IMR-90 (cell line): ENCODE results near the gene PTPRN2. TPM values are rescaled to one million over a fixed set of nuclear protein-coding genes. Genes with fewer than 3 reads are reported as not detected.

Source experiments
- ATAC-seq: fragments of 200-7000 bp; cut with Tn5 transposase; 2 replicates; pipeline ENCODE4 v1.9.1; 2020; ENCODE audit warnings: low read depth, mild to moderate bottlenecking, moderate library complexity
- BruUV-seq: library from RNA; stranded (reverse); fragments of 400-500 nt; replicated peaks from 2 replicates; lab custom pipeline; 2021; lab: Mats Ljungman, UMichigan
- CTCF ChIA-PET: fragments of 300-600 bp; formaldehyde crosslinking; extraction: SDS; loops from one replicate; lab custom pipeline; 2021; ENCODE audit warnings: antibody characterized with exemption; lab: Yijun Ruan, JAX
- POLR2A ChIA-PET: fragments of 300-600 bp; sonication (Branson Sonifier 250); formaldehyde crosslinking; loops from one replicate; lab custom pipeline; 2022; ENCODE audit warnings: antibody characterized with exemption; ENCODE audit not compliant: unreplicated experiment; lab: Charles Lee
- DNase-seq: peaks from one replicate; pipeline ENCODE4 v3.0.0; 2013
- H2AFZ ChIP-seq: replicated peaks from 2 replicates; pipeline ENCODE3; 2013; ENCODE audit warnings: low read length, mild to moderate bottlenecking; ENCODE audit not compliant: poor library complexity
- H2AK5ac ChIP-seq: 2 replicates; pipeline ENCODE4 v1.6.1; 2013; ENCODE audit warnings: low read depth, low read length, inconsistent platforms
- H2AK9ac ChIP-seq: replicated peaks from 2 replicates; pipeline ENCODE3; 2013; ENCODE audit warnings: mild to moderate bottlenecking, low read depth, low read length, moderate library complexity; ENCODE audit not compliant: poor library complexity
- H2BK120ac ChIP-seq: 2 replicates; pipeline ENCODE4 v1.6.1; 2013; ENCODE audit warnings: low read depth, low read length, inconsistent platforms
- H2BK15ac ChIP-seq: 3 replicates; pipeline ENCODE4 v1.6.1; 2013; ENCODE audit warnings: low read depth, low read length, inconsistent platforms
- H2BK20ac ChIP-seq: 2 replicates; pipeline ENCODE4 v1.6.1; 2013; ENCODE audit warnings: low read depth, mild to moderate bottlenecking, inconsistent platforms, low read length, moderate library complexity
- H2BK5ac ChIP-seq: 2 replicates; pipeline ENCODE4 v1.6.1; 2013; ENCODE audit warnings: mild to moderate bottlenecking, low read depth, low read length, inconsistent platforms; ENCODE audit not compliant: poor library complexity, severe bottlenecking
- H3K14ac ChIP-seq: replicated peaks from 2 replicates; pipeline ENCODE4 v1.6.1; 2013; ENCODE audit warnings: low read depth, low read length, inconsistent platforms
- H3K18ac ChIP-seq: 2 replicates; pipeline ENCODE4 v1.6.1; 2013; ENCODE audit warnings: low read depth, low read length, control low read depth
- H3K23ac ChIP-seq: 2 replicates; pipeline ENCODE4 v1.6.1; 2013; ENCODE audit warnings: low read depth, low read length, inconsistent platforms
- H3K27ac ChIP-seq: 2 replicates; pipeline ENCODE4 v1.5.1; 2013; ENCODE audit warnings: mild to moderate bottlenecking, control low read depth, low read length; ENCODE audit not compliant: insufficient read depth
- H3K27me3 ChIP-seq: 2 replicates; pipeline ENCODE4 v1.6.1; 2013; ENCODE audit warnings: low read length; ENCODE audit not compliant: control insufficient read depth, insufficient read depth
- H3K36me3 ChIP-seq: 2 replicates; pipeline ENCODE4 v1.6.1; 2013; ENCODE audit warnings: low read length, mixed read lengths; ENCODE audit not compliant: control insufficient read depth, insufficient read depth
- H3K4ac ChIP-seq: 2 replicates; pipeline ENCODE4 v1.6.1; 2013; ENCODE audit warnings: low read depth, low read length, inconsistent platforms
- H3K4me1 ChIP-seq: 2 replicates; pipeline ENCODE4 v1.6.1; 2013; ENCODE audit warnings: low read length, mixed read lengths; ENCODE audit not compliant: control insufficient read depth, insufficient read depth
- H3K4me2 ChIP-seq: 2 replicates; pipeline ENCODE4 v1.6.1; 2013; ENCODE audit warnings: low read depth, mild to moderate bottlenecking, control low read depth, low read length, moderate library complexity
- H3K4me3 ChIP-seq: 2 replicates; pipeline ENCODE4 v1.5.1; 2013; ENCODE audit warnings: low read depth, mild to moderate bottlenecking, control low read depth, low read length, moderate library complexity; ENCODE audit not compliant: insufficient read depth
- H3K56ac ChIP-seq: 2 replicates; pipeline ENCODE4 v1.6.1; 2013; ENCODE audit warnings: low read length, inconsistent platforms; ENCODE audit not compliant: insufficient read depth; ENCODE audit errors: extremely low read depth
- H3K79me1 ChIP-seq, 2 experiments: 2 replicates each; pipeline ENCODE4 v1.6.1; 2013; ENCODE audit warnings: low read length in 2 of 2, inconsistent platforms in 1 of 2, low read depth in 1 of 2
- H3K9ac ChIP-seq: 2 replicates; pipeline ENCODE4 v1.6.1; 2013; ENCODE audit warnings: low read depth, low read length, control low read depth
- H3K9me1 ChIP-seq: 2 replicates; pipeline ENCODE4 v1.6.1; 2013; ENCODE audit warnings: low read length, inconsistent platforms; ENCODE audit not compliant: insufficient read depth
- H3K9me3 ChIP-seq: 2 replicates; pipeline ENCODE4 v1.6.1; 2013; ENCODE audit warnings: low read length; ENCODE audit not compliant: control insufficient read depth, insufficient read depth
- H4K20me1 ChIP-seq: 2 replicates; pipeline ENCODE4 v1.6.1; 2013; ENCODE audit warnings: low read length, inconsistent platforms; ENCODE audit not compliant: insufficient read depth
- H4K5ac ChIP-seq: 2 replicates; pipeline ENCODE4 v1.6.1; 2013; ENCODE audit warnings: mild to moderate bottlenecking, low read depth, low read length, control low read depth
- H4K8ac ChIP-seq, 2 experiments: 2 replicates each; pipeline ENCODE4 v1.6.1; 2013; ENCODE audit warnings: low read depth in 2 of 2, low read length in 2 of 2, control low read depth in 1 of 2, inconsistent platforms in 1 of 2
- H4K91ac ChIP-seq: 2 replicates; pipeline ENCODE4 v1.6.1; 2013; ENCODE audit warnings: low read depth, low read length, inconsistent platforms; ENCODE audit not compliant: insufficient read depth
- BHLHE40 ChIP-seq: fragments of 150-350 bp; IDR thresholded peaks from 2 replicates; pipeline ENCODE4 v1.6.1; 2016; ENCODE audit warnings: mild to moderate bottlenecking, low read depth, low read length
- CEBPB ChIP-seq: IDR thresholded peaks from 2 replicates; pipeline ENCODE4 v1.6.1; 2012; ENCODE audit warnings: low read depth, low read length, improper control_type of control experiment
- CHD1 ChIP-seq: IDR thresholded peaks from 2 replicates; pipeline ENCODE4 v1.6.1; 2012; ENCODE audit warnings: low read depth, low read length, improper control_type of control experiment
- FOS ChIP-seq: fragments of 150-350 bp; IDR thresholded peaks from 2 replicates; pipeline ENCODE4 v1.6.1; 2016; ENCODE audit warnings: low read depth, low read length
- MAFK ChIP-seq: IDR thresholded peaks from 2 replicates; pipeline ENCODE4 v1.6.1; 2012; ENCODE audit warnings: low read depth, low read length, improper control_type of control experiment
- MAZ ChIP-seq: IDR thresholded peaks from 2 replicates; pipeline ENCODE4 v1.6.1; 2012; ENCODE audit warnings: low read depth, mild to moderate bottlenecking, low read length, improper control_type of control experiment, moderate library complexity, borderline replicate concordance
- MXI1 ChIP-seq: IDR thresholded peaks from 2 replicates; pipeline ENCODE4 v1.6.1; 2012; ENCODE audit warnings: low read depth, mild to moderate bottlenecking, low read length, moderate library complexity, borderline replicate concordance
- NFE2L2 ChIP-seq: fragments of 150-350 bp; IDR thresholded peaks from 2 replicates; pipeline ENCODE4 v1.6.1; 2016; ENCODE audit warnings: low read depth, mild to moderate bottlenecking, low read length
- POLR2A ChIP-seq: IDR thresholded peaks from 2 replicates; pipeline ENCODE4 v1.6.1; 2012; ENCODE audit warnings: mild to moderate bottlenecking, low read depth, low read length
- RAD21 ChIP-seq: IDR thresholded peaks from 2 replicates; pipeline ENCODE4 v1.6.1; 2012; ENCODE audit warnings: low read length, improper control_type of control experiment
- RCOR1 ChIP-seq: IDR thresholded peaks from 2 replicates; pipeline ENCODE4 v1.6.1; 2012; ENCODE audit warnings: mild to moderate bottlenecking, low read length, improper control_type of control experiment; ENCODE audit not compliant: insufficient replicate concordance
- RFX5 ChIP-seq: IDR thresholded peaks from 2 replicates; pipeline ENCODE4 v1.8.0; 2012; ENCODE audit warnings: low read depth, mild to moderate bottlenecking, low read length, moderate library complexity
- SMC3 ChIP-seq: fragments of 150-350 bp; IDR thresholded peaks from 2 replicates; pipeline ENCODE4 v1.6.1; 2016; ENCODE audit warnings: low read depth, mild to moderate bottlenecking, antibody characterized with exemption, low read length, moderate library complexity
- WGBS, 2 experiments: methylation state at CpG; one replicate each; pipeline versions ENCODE4 v1.1.5 to v1.1.7; 2013; ENCODE audit warnings: missing lambda C conversion rate in 2 of 2; ENCODE audit not compliant: insufficient read length in 1 of 2; ENCODE audit errors: extremely low coverage in 2 of 2; 5-methylcytosine and 5-hydroxymethylcytosine counted together
- dilution Hi-C: fragments of 300-500 bp; cut with HindIII; formaldehyde crosslinking; loops from one replicate; pipeline ENCODE4 v1.14.3; 2018; ENCODE audit warnings: low sequenced_read_pairs; ENCODE audit not compliant: unreplicated experiment
- in situ Hi-C: fragments of 300-500 bp; cut with MboI; formaldehyde crosslinking; loops from 3 replicates; pipeline ENCODE4 v1.14.3; 2019; ENCODE audit warnings: low sequenced_read_pairs, inconsistent platforms, mixed read lengths
- intact Hi-C: fragments of 100-400 bp; cut with micrococcal nuclease; formaldehyde crosslinking; loops from 2 replicates; pipeline ENCODE4 v1.10.0; 2022
- polyA plus RNA-seq, 3 experiments: library from polyadenylated mRNA; depleted of rRNA; stranded (reverse); fragments of >200 nt; gene quantifications; 2 replicates each; pipeline ENCODE4 v1.2.3, GENCODE V29; 2012; ENCODE audit warnings: low replicate concordance in 1 of 3
- total RNA-seq: library from RNA; depleted of rRNA; stranded (reverse); fragments of >200 nt; gene quantifications from 2 replicates; pipeline ENCODE4 v1.2.3, GENCODE V29; 2012
- TF ChIP-seq, protein P1 (sequence below): fragments of 150-350 bp; IDR thresholded peaks from 2 replicates; pipeline ENCODE4 v1.6.1; 2017; ENCODE audit warnings: mild to moderate bottlenecking, antibody characterized with exemption, low read length, low read depth
- TF ChIP-seq, protein P2 (sequence below): conservative IDR thresholded peaks from 2 replicates; pipeline ENCODE4 v1.5.1; 2012; ENCODE audit warnings: mild to moderate bottlenecking, low read depth, low read length, improper control_type of control experiment
- TF ChIP-seq, protein P3 (sequence below): fragments of 150-350 bp; IDR thresholded peaks from 2 replicates; pipeline ENCODE4 v1.6.1; 2016; ENCODE audit warnings: low read depth, mild to moderate bottlenecking, low read length, moderate library complexity, borderline replicate concordance

Gene PTPRN2
- total and polyA plus RNA-seq, 2 of the 4 experiments (the other 2 are of a cell fraction) = 0.03 TPM; not detected in 1

DNA sequence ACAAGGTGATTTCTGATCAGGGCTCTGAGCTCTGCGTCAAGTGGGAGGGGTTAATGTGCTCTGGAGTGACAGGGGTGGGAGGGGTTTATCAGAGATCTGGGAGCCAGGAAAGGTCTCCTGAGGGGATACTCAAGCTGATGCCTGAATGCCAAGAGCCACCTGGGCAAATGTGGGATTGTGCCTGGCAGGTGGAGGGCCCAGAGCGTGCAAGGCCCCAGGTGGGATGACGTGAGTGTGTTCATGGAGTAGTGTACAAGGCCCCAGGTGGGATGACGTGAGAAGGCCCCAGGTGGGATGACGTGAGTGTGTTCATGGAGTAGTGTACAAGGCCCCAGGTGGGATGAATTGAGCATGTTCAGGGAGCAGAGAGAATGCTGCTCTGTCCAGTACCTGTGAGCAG lies 610.3 kb downstream of the PTPRN2 start:
- no peak overlapping the region for H3K4me2 ChIP-seq
- ChIA-PET CTCF (no interaction called here), POLR2A (no interaction called here)
- H2BK5ac ChIP-seq = no peak overlapping the region
- no peak overlapping the region for H2BK15ac ChIP-seq
- ATAC-seq = no peak
- no peak for DNase-seq
- H4K8ac ChIP-seq = no peak overlapping the region
- H3K36me3 ChIP-seq = no peaks in the 10 kb centered on the region
- H4K91ac ChIP-seq = no peak overlapping the region
- no peak overlapping the region for H3K14ac ChIP-seq
- H4K5ac ChIP-seq = no peak overlapping the region
- no peak for TF ChIP-seq BHLHE40
- no peak for TF ChIP-seq RCOR1
- TF ChIP-seq, protein P1, sequence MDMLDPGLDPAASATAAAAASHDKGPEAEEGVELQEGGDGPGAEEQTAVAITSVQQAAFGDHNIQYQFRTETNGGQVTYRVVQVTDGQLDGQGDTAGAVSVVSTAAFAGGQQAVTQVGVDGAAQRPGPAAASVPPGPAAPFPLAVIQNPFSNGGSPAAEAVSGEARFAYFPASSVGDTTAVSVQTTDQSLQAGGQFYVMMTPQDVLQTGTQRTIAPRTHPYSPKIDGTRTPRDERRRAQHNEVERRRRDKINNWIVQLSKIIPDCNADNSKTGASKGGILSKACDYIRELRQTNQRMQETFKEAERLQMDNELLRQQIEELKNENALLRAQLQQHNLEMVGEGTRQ = no peak
- no peak for TF ChIP-seq MXI1
- no peak for TF ChIP-seq RFX5
- no peak for TF ChIP-seq MAZ
- TF ChIP-seq POLR2A = no peak
- TF ChIP-seq, protein P2, sequence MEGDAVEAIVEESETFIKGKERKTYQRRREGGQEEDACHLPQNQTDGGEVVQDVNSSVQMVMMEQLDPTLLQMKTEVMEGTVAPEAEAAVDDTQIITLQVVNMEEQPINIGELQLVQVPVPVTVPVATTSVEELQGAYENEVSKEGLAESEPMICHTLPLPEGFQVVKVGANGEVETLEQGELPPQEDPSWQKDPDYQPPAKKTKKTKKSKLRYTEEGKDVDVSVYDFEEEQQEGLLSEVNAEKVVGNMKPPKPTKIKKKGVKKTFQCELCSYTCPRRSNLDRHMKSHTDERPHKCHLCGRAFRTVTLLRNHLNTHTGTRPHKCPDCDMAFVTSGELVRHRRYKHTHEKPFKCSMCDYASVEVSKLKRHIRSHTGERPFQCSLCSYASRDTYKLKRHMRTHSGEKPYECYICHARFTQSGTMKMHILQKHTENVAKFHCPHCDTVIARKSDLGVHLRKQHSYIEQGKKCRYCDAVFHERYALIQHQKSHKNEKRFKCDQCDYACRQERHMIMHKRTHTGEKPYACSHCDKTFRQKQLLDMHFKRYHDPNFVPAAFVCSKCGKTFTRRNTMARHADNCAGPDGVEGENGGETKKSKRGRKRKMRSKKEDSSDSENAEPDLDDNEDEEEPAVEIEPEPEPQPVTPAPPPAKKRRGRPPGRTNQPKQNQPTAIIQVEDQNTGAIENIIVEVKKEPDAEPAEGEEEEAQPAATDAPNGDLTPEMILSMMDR = no peak
- TF ChIP-seq NFE2L2 = no peak
- TF ChIP-seq, protein P3, sequence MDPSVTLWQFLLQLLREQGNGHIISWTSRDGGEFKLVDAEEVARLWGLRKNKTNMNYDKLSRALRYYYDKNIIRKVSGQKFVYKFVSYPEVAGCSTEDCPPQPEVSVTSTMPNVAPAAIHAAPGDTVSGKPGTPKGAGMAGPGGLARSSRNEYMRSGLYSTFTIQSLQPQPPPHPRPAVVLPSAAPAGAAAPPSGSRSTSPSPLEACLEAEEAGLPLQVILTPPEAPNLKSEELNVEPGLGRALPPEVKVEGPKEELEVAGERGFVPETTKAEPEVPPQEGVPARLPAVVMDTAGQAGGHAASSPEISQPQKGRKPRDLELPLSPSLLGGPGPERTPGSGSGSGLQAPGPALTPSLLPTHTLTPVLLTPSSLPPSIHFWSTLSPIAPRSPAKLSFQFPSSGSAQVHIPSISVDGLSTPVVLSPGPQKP = no peak
- no peak for TF ChIP-seq RAD21
- no peak for TF ChIP-seq CEBPB
- no peak for TF ChIP-seq SMC3
- no peak for TF ChIP-seq CHD1
- TF ChIP-seq MAFK = no peak
- no peak for TF ChIP-seq FOS
- H2AK5ac ChIP-seq = no peak overlapping the region
- H3K4me1 ChIP-seq = no peaks in the 10 kb centered on the region
- no peak overlapping the region for H3K27ac ChIP-seq
- 40% methylated on average over 2 of the region's 5 CpGs; no CpG with 5 or more reads in 1 of the 2 experiments for WGBS, 2 experiments
- dilution Hi-C loops = no loop called here
- H3K79me1 ChIP-seq = no peaks in the 10 kb centered on the region
- no peak overlapping the region for H2AK9ac ChIP-seq
- BruUV-seq = no TSS peak
- no peaks in the 10 kb centered on the region for H3K9me1 ChIP-seq
- no peak overlapping the region for H3K4ac ChIP-seq
- in situ Hi-C loops = no loop called here
- H2AFZ ChIP-seq = no peak overlapping the region
- no peaks in the 10 kb centered on the region for H3K27me3 ChIP-seq
- H2BK20ac ChIP-seq = no peak overlapping the region
- intact Hi-C loops = no loop called here
- peaks cover 42% of the 10 kb centered on the region for H3K9me3 ChIP-seq
- no peak overlapping the region for H2BK120ac ChIP-seq
- H3K4me3 ChIP-seq = no peak overlapping the region
- H3K18ac ChIP-seq = no peak overlapping the region
- no peak overlapping the region for H3K56ac ChIP-seq
- no peak overlapping the region for H3K23ac ChIP-seq
- H4K20me1 ChIP-seq = no peaks in the 10 kb centered on the region
- no peak overlapping the region for H3K9ac ChIP-seq
